H1 (cell line): ENCODE measurements around the gene HIPK2. TPM values are rescaled to one million over a fixed set of nuclear protein-coding genes. Genes with fewer than 3 reads are reported as not detected.

Experiments
- CTCF ChIA-PET: fragments of 300-600 bp; sonication (Branson Sonifier 250); formaldehyde crosslinking; loops from one replicate; lab custom pipeline; 2021; ENCODE audit not compliant: partially characterized antibody; lab: Charles Lee
- POLR2A ChIA-PET: fragments of 300-600 bp; sonication (Branson Sonifier 250); formaldehyde crosslinking; loops from one replicate; lab custom pipeline; 2021; ENCODE audit warnings: inconsistent platforms; ENCODE audit not compliant: partially characterized antibody; lab: Charles Lee
- DNase-seq, 2 experiments: peaks; one replicate each; pipeline versions ENCODE4 v3.0.0 to v3.0.0-alpha.2; 2010 to 2022; ENCODE audit warnings: low spot score in 2 of 2, low read depth in 1 of 2, mixed read lengths in 1 of 2
- FAIRE-seq: peaks from 2 replicates; lab custom pipeline; 2011; peaks lifted over from hg19 to GRCh38; lab: Jason Lieb, UNC
- H2AFZ ChIP-seq: 2 replicates; pipeline ENCODE4 v1.8.1; 2012; ENCODE audit warnings: low read length, inconsistent platforms
- H2AK5ac ChIP-seq: 2 replicates; pipeline ENCODE4 v1.6.1; 2013; ENCODE audit warnings: low read depth, low read length
- H2BK120ac ChIP-seq: replicated peaks from 2 replicates; pipeline ENCODE3; 2013; ENCODE audit warnings: low read depth, low read length, inconsistent platforms
- H2BK12ac ChIP-seq: 2 replicates; pipeline ENCODE4 v1.6.1; 2013; ENCODE audit warnings: low read depth, low read length
- H2BK15ac ChIP-seq: 2 replicates; pipeline ENCODE4 v1.6.1; 2013; ENCODE audit warnings: low read length
- H2BK20ac ChIP-seq: 2 replicates; pipeline ENCODE4 v1.6.1; 2013; ENCODE audit warnings: low read length
- H2BK5ac ChIP-seq: 2 replicates; pipeline ENCODE4 v1.6.1; 2013; ENCODE audit warnings: low read depth, low read length
- H3K14ac ChIP-seq: 2 replicates; pipeline ENCODE4 v1.6.1; 2013; ENCODE audit warnings: inconsistent platforms; ENCODE audit not compliant: insufficient read length
- H3K18ac ChIP-seq: 2 replicates; pipeline ENCODE4 v1.6.1; 2013; ENCODE audit warnings: low read length; ENCODE audit errors: extremely low read depth
- H3K23ac ChIP-seq: 2 replicates; pipeline ENCODE4 v1.6.1; 2013; ENCODE audit warnings: inconsistent platforms; ENCODE audit not compliant: insufficient read length
- H3K23me2 ChIP-seq: 2 replicates; pipeline ENCODE4 v1.6.1; 2013; ENCODE audit warnings: low read depth, low read length
- H3K27ac ChIP-seq: 2 replicates; pipeline ENCODE4 v1.6.1; 2011; ENCODE audit warnings: low read depth, low read length, inconsistent platforms
- H3K27me3 ChIP-seq, 4 experiments: replicated peaks in 1 of 4; 1 replicate in 1 of 4; 2 replicates in 3 of 4; pipeline versions ENCODE4 v1.6.1 to v1.8.1; 2011 to 2013; ENCODE audit warnings: low read length in 3 of 4, mild to moderate bottlenecking in 3 of 4, inconsistent platforms in 2 of 4, mixed read lengths in 2 of 4, moderate library complexity in 1 of 4; ENCODE audit not compliant: control insufficient read depth in 3 of 4, insufficient read depth in 3 of 4; ENCODE audit errors: extremely low read depth in 1 of 4
- H3K36me3 ChIP-seq, 4 experiments: 2 replicates each; pipeline versions ENCODE4 v1.6.1 to v1.8.1; 2011 to 2013; ENCODE audit warnings: mild to moderate bottlenecking in 4 of 4, low read length in 3 of 4, moderate library complexity in 2 of 4, control low read depth in 1 of 4, inconsistent platforms in 1 of 4; ENCODE audit not compliant: insufficient read depth in 4 of 4, control insufficient read depth in 2 of 4
- H3K4ac ChIP-seq: replicated peaks from 2 replicates; pipeline ENCODE3; 2013; ENCODE audit warnings: low read length, low read depth, mixed read lengths, inconsistent platforms; ENCODE audit not compliant: insufficient read length
- H3K4me1 ChIP-seq, 4 experiments: replicated peaks in 1 of 4; 1 replicate in 1 of 4; 2 replicates in 3 of 4; pipeline versions ENCODE4 v1.6.1 to v1.8.1; 2011 to 2013; ENCODE audit warnings: low read length in 3 of 4, inconsistent platforms in 2 of 4, mixed read lengths in 1 of 4; ENCODE audit not compliant: insufficient read depth in 4 of 4, control insufficient read depth in 3 of 4
- H3K4me2 ChIP-seq, 2 experiments: 2 replicates each; pipeline versions ENCODE4 v1.6.1 to v1.8.1; 2011 to 2013; ENCODE audit warnings: low read depth in 2 of 2, low read length in 2 of 2, control low read depth in 1 of 2, inconsistent platforms in 1 of 2, mild to moderate bottlenecking in 1 of 2; ENCODE audit not compliant: insufficient read depth in 1 of 2
- H3K4me3 ChIP-seq, 4 experiments: fragments of 200-600, 300-600 bp in 1 of 4; sonication (generic), shearing (Covaris generic), sonication (Bioruptor Twin) in 1 of 4; 2 replicates each; pipeline versions ENCODE4 v1.5.1 to v1.8.1; 2011 to 2016; ENCODE audit warnings: low read length in 4 of 4, low read depth in 3 of 4, control low read depth in 2 of 4, inconsistent platforms in 2 of 4, mild to moderate bottlenecking in 2 of 4, mixed read lengths in 1 of 4, moderate library complexity in 1 of 4; ENCODE audit not compliant: insufficient read depth in 2 of 4; ENCODE audit errors: extremely low read depth in 1 of 4
- H3K56ac ChIP-seq: replicated peaks from 2 replicates; pipeline ENCODE3; 2013; ENCODE audit warnings: low read depth, mild to moderate bottlenecking, mixed read lengths, low read length, inconsistent platforms; ENCODE audit not compliant: insufficient read length
- H3K79me1 ChIP-seq: 2 replicates; pipeline ENCODE4 v1.6.1; 2013; ENCODE audit warnings: low read depth, low read length, control low read depth
- H3K79me2 ChIP-seq, 2 experiments: 2 replicates each; pipeline versions ENCODE4 v1.6.1 to v1.8.1; 2012 to 2013; ENCODE audit warnings: low read length in 2 of 2, mild to moderate bottlenecking in 2 of 2, inconsistent platforms in 1 of 2; ENCODE audit not compliant: insufficient read depth in 2 of 2, control insufficient read depth in 1 of 2
- H3K9ac ChIP-seq, 4 experiments: replicated peaks in 1 of 4; 1 replicate in 1 of 4; 2 replicates in 3 of 4; pipeline versions ENCODE4 v1.6.1 to v1.8.1; 2011 to 2013; ENCODE audit warnings: low read depth in 3 of 4, low read length in 3 of 4, control low read depth in 2 of 4, mild to moderate bottlenecking in 2 of 4, moderate library complexity in 2 of 4, inconsistent platforms in 1 of 4; ENCODE audit errors: extremely low read depth in 1 of 4
- H3K9me3 ChIP-seq, 2 experiments: 2 replicates each; pipeline versions ENCODE4 v1.6.1 to v1.8.1; 2012 to 2013; ENCODE audit warnings: mild to moderate bottlenecking in 2 of 2, moderate library complexity in 2 of 2, control low read depth in 1 of 2, inconsistent platforms in 1 of 2, low read depth in 1 of 2, low read length in 1 of 2, mixed read lengths in 1 of 2; ENCODE audit not compliant: insufficient read depth in 2 of 2
- H4K20me1 ChIP-seq, 2 experiments: replicated peaks in 1 of 2; 2 replicates each; pipeline versions ENCODE3 to v1.8.1; 2011 to 2013; ENCODE audit warnings: inconsistent platforms in 2 of 2, low read length in 2 of 2, mild to moderate bottlenecking in 1 of 2; ENCODE audit not compliant: insufficient read depth in 2 of 2, control insufficient read depth in 1 of 2
- H4K5ac ChIP-seq: 2 replicates; pipeline ENCODE4 v1.6.1; 2013; ENCODE audit warnings: low read length, low read depth, mixed read lengths, inconsistent platforms; ENCODE audit not compliant: insufficient read length
- H4K8ac ChIP-seq: 2 replicates; pipeline ENCODE4 v1.8.0; 2013; ENCODE audit warnings: mild to moderate bottlenecking, moderate library complexity, low read length, inconsistent platforms; ENCODE audit not compliant: insufficient read depth; ENCODE audit errors: extremely low read depth
- H4K91ac ChIP-seq: replicated peaks from 2 replicates; pipeline ENCODE3; 2013; ENCODE audit warnings: low read length, mixed read lengths, inconsistent platforms; ENCODE audit not compliant: insufficient read length
- ATF2 ChIP-seq: IDR thresholded peaks from 2 replicates; pipeline ENCODE4 v1.6.1; 2012; ENCODE audit warnings: low read length, inconsistent platforms
- ATF3 ChIP-seq: IDR thresholded peaks from 2 replicates; pipeline ENCODE4 v1.6.1; 2011; ENCODE audit warnings: low read depth, mild to moderate bottlenecking, low read length; ENCODE audit not compliant: insufficient read depth
- BRCA1 ChIP-seq: IDR thresholded peaks from 2 replicates; pipeline ENCODE4 v1.6.1; 2012; ENCODE audit warnings: low read depth, low read length, improper control_type of control experiment
- EP300 ChIP-seq, 2 experiments: IDR thresholded peaks; 1 replicate in 1 of 2; 2 replicates in 1 of 2; pipeline ENCODE4 v1.6.1; 2011 to 2012; ENCODE audit warnings: low read depth in 2 of 2, low read length in 2 of 2, mild to moderate bottlenecking in 2 of 2, borderline replicate concordance in 1 of 2, inconsistent platforms in 1 of 2, moderate library complexity in 1 of 2
- FOSL1 ChIP-seq: IDR thresholded peaks from 2 replicates; pipeline ENCODE4 v1.6.1; 2011; ENCODE audit warnings: mild to moderate bottlenecking, low read depth, low read length, moderate library complexity; ENCODE audit not compliant: insufficient read depth
- PHF8 ChIP-seq: fragments of 200-600 bp; sonication (generic); conservative IDR thresholded peaks from 2 replicates; pipeline ENCODE4 v1.7.1; 2012; ENCODE audit warnings: low read depth, mild to moderate bottlenecking, inconsistent platforms, low read length, moderate library complexity
- RXRA ChIP-seq: IDR thresholded peaks from 2 replicates; pipeline ENCODE4 v1.6.1; 2011; ENCODE audit warnings: low read depth, mild to moderate bottlenecking, low read length, moderate library complexity; ENCODE audit not compliant: insufficient read depth
- SIX5 ChIP-seq: IDR thresholded peaks from 2 replicates; pipeline ENCODE4 v1.6.1; 2011; ENCODE audit warnings: mild to moderate bottlenecking, low read depth, low read length
- SP1 ChIP-seq: IDR thresholded peaks from 2 replicates; pipeline ENCODE4 v1.6.1; 2011; ENCODE audit warnings: low read depth, low read length
- SUZ12 ChIP-seq: fragments of 200-600 bp; sonication (generic); IDR thresholded peaks from 2 replicates; pipeline ENCODE4 v1.6.1; 2012; ENCODE audit warnings: mild to moderate bottlenecking, inconsistent platforms, low read length, moderate library complexity, mixed read lengths
- TCF12 ChIP-seq: IDR thresholded peaks from 2 replicates; pipeline ENCODE4 v1.6.1; 2011; ENCODE audit warnings: low read depth, mild to moderate bottlenecking, low read length
- TEAD4 ChIP-seq: IDR thresholded peaks from 2 replicates; pipeline ENCODE4 v1.6.1; 2012; ENCODE audit warnings: low read depth, low read length, inconsistent platforms, mixed read lengths
- WGBS, 2 experiments: shearing (Covaris generic) in 1 of 2; methylation state at CpG; one replicate each; pipeline versions ENCODE4 v1.1.6 to v1.1.7; 2013 to 2015; ENCODE audit warnings: low lambda C conversion rate in 2 of 2, mixed read lengths in 2 of 2, inconsistent platforms in 1 of 2, low coverage in 1 of 2, missing lambda C conversion rate in 1 of 2; ENCODE audit not compliant: insufficient replicate concordance in 2 of 2, insufficient coverage in 1 of 2, insufficient read length in 1 of 2; ENCODE audit errors: extremely low coverage in 1 of 2, missing lambda C conversion rate in 1 of 2; 5-methylcytosine and 5-hydroxymethylcytosine counted together
- polyA plus RNA-seq, 7 experiments: library from polyadenylated mRNA; depleted of rRNA in 3 of 7; stranded (reverse) in 5 of 7; unstranded in 2 of 7; fragments of >200 nt in 5 of 7; fragments of 200-250 nt in 2 of 7; gene quantifications; 1 replicate in 5 of 7; 2 replicates in 1 of 7; 4 replicates in 1 of 7; pipeline versions ENCODE4 v1.2.1 to v1.2.3, GENCODE V29; 2011 to 2013; ENCODE audit warnings: missing spikeins in 2 of 7, mixed read lengths in 2 of 7
- total RNA-seq: library from RNA; stranded (reverse); fragmentation: NEBNext Ultra II Directional; extraction: Animal tissue kit (Norgen Biotek cat#: 25700); gene quantifications from 2 replicates; pipeline ENCODE4 v1.2.1, GENCODE V29; 2021

The HIPK2 gene
- total and polyA plus RNA-seq, 2 of the 8 experiments (the other 6 are each of a cell fraction or from before 2014, with no cell fraction given) = 8.3 to 24.3 TPM

GRCh38 chr7:139572071-139572470, 205.7 kb downstream of the HIPK2 start:
- Histone ChIP-seq H2AK5ac (no peak overlapping the region), H2BK120ac (no peak overlapping the region), H3K79me1 (no peaks in the 10 kb centered on the region), H2BK12ac (no peak overlapping the region), H2BK15ac (no peak overlapping the region), H3K23ac (no peak overlapping the region), H3K56ac (no peak overlapping the region), H3K4me2 (no peak overlapping the region), H3K36me3 (no peaks in the 10 kb centered on the region; a peak in 1 of 8 replicates), H3K14ac (no peak overlapping the region), H4K20me1 (no peaks in the 10 kb centered on the region), H2BK5ac (no peak overlapping the region), H3K9me3 (no peaks in the 10 kb centered on the region), H2BK20ac (no peak overlapping the region), H3K4ac (no peak overlapping the region), H3K4me1 (peaks cover 0 to 8% (median under 1%) of the 10 kb centered on the region in 4 experiments; a peak in 3 of 7 replicates), H3K79me2 (no peaks in the 10 kb centered on the region), H3K27ac (no peak overlapping the region), H3K18ac (no peak overlapping the region; the same call in 1 of the 2 replicates), H3K27me3 (no peaks in the 10 kb centered on the region), H4K5ac (no peak overlapping the region), H3K9ac (no peak overlapping the region), H3K23me2 (no peaks in the 10 kb centered on the region), H2AFZ (no peak overlapping the region), H4K8ac (no peak overlapping the region), H3K4me3 (no peak overlapping the region), H4K91ac (no peak overlapping the region)
- POLR2A ChIA-PET = no interaction called here
- no peak for DNase-seq
- CTCF ChIA-PET = interaction anchor here (0.7 to 6.3 kb wide), 6 partner anchors 9 to 228 kb away, joined by 3 to 54 read pairs (median 3); no protein-coding TSS in a partner anchor
- WGBS, 2 experiments = 93% methylated on average over 15 of the region's 15 CpGs; no CpG with 5 or more reads in 1 of the 2 experiments
- no peak for FAIRE-seq
- TF ChIP-seq TEAD4 = no peak
- no peak for TF ChIP-seq RXRA
- no peak for TF ChIP-seq SP1
- no peak for TF ChIP-seq EP300 (IDR thresholded peaks at IDR 0.05; ENCODE audit: borderline replicate concordance in 1 of 2, low read depth in 2 of 2, low read length in 2 of 2)
- no peak for TF ChIP-seq PHF8
- no peak for TF ChIP-seq SUZ12
- TF ChIP-seq ATF3 = no peak
- no peak for TF ChIP-seq SIX5
- TF ChIP-seq BRCA1 = no peak
- no peak for TF ChIP-seq FOSL1
- TF ChIP-seq ATF2 = no peak
- TF ChIP-seq TCF12 = no peak
